MCF 10A (cell line): Measurements from ENCODE around the gene MT1M. TPM values are rescaled to one million over a fixed set of nuclear protein-coding genes. Genes with fewer than 3 reads are reported as not detected.
A peak's percentile ranks its signal among the peaks of the same experiment; 100 is the strongest.

ENCODE experiments used
- BruUV-seq: library from RNA; stranded (reverse); fragments of 400-500 nt; replicated peaks from 2 replicates; lab custom pipeline; 2021; lab: Mats Ljungman, UMichigan
- CTCF ChIA-PET: fragments of 300-600 bp; sonication (Branson Sonifier 250); formaldehyde crosslinking; extraction: SDS; loops from one replicate; lab custom pipeline; 2021; ENCODE audit warnings: antibody characterized with exemption, inconsistent platforms; lab: Yijun Ruan, JAX
- POLR2A ChIA-PET: fragments of 300-600, 350-650 bp; sonication (Branson Sonifier 250); formaldehyde crosslinking; extraction: SDS; loops from one replicate; lab custom pipeline; 2020; ENCODE audit warnings: antibody characterized with exemption, inconsistent platforms; lab: Yijun Ruan, JAX
- DNase-seq: peaks from one replicate; pipeline ENCODE4 v3.0.0-alpha.2; 2018; ENCODE audit not compliant: unreplicated experiment
- H3K27ac Mint-ChIP-seq: one replicate; pipeline ENCODE4 v1.8.0; 2022; ENCODE audit warnings: mild to moderate bottlenecking, low read depth, mixed read lengths; ENCODE audit not compliant: unreplicated experiment
- H3K27me3 Mint-ChIP-seq: one replicate; pipeline ENCODE4 v1.8.0; 2022; ENCODE audit warnings: mixed read lengths; ENCODE audit not compliant: insufficient read depth, unreplicated experiment
- H3K36me3 Mint-ChIP-seq: one replicate; pipeline ENCODE4 v1.8.0; 2022; ENCODE audit warnings: mild to moderate bottlenecking, moderate library complexity, mixed read lengths; ENCODE audit not compliant: insufficient read depth, unreplicated experiment
- H3K4me1 Mint-ChIP-seq: one replicate; pipeline ENCODE4 v1.8.0; 2022; ENCODE audit warnings: mixed read lengths; ENCODE audit not compliant: insufficient read depth, unreplicated experiment
- H3K4me3 Mint-ChIP-seq: one replicate; pipeline ENCODE4 v1.8.0; 2022; ENCODE audit warnings: mild to moderate bottlenecking, moderate library complexity, mixed read lengths; ENCODE audit not compliant: unreplicated experiment
- H3K9me3 Mint-ChIP-seq: one replicate; pipeline ENCODE4 v1.8.0; 2022; ENCODE audit warnings: mixed read lengths; ENCODE audit not compliant: unreplicated experiment
- intact Hi-C: fragments of 100-400 bp; cut with micrococcal nuclease; formaldehyde crosslinking; loops from 2 replicates; pipeline ENCODE4 v1.14.1; 2022
- total RNA-seq: library from RNA; stranded (reverse); gene quantifications from 2 replicates; pipeline ENCODE4 v1.2.3, GENCODE V29; 2022
- TF ChIP-seq, protein P1 (sequence below): fragments of 200-600 bp; IDR thresholded peaks from one replicate; pipeline ENCODE4 v1.8.0; 2022; ENCODE audit warnings: antibody characterized with exemption, mild to moderate bottlenecking; ENCODE audit not compliant: unreplicated experiment

MT1M gene
- total RNA-seq, 1 experiment from 2014 or later, result not detected

DNA sequence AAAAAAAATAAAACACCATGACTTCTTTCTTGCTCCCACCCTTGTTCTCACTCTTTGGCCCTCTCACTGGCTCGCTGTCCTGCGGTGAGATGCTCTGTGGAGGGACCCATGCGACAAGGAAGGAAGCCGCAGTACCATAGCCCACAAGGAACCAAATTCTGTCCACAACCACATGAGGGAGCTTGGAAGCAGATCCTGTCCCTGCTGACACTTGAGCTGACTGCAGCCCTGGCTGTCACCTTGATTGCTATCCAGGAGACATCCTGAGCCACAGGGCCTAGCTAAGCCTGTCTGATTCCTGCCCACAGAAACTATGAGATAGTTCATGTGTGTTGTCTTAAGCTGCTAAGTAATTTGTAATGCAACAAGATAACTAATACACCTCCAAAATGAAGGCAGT lies 28.9 kb upstream of the MT1M start:
- no peaks in the 10 kb centered on the region for H3K9me3 Mint-ChIP-seq
- ChIA-PET POLR2A (interaction anchor here (0.6 to 15.3 kb wide), 8 partner anchors 9 to 99 kb away, joined by 3 to 1404 read pairs (median 6); partner anchors contain the start of genes BBS2, MT1E and MT1X), CTCF (interaction anchor here (0.6 to 7.2 kb wide), 21 partner anchors 9 to 1227 kb away, joined by 3 to 105 read pairs (median 6); partner anchors contain the start of genes MT1E and MT1X)

DNA sequence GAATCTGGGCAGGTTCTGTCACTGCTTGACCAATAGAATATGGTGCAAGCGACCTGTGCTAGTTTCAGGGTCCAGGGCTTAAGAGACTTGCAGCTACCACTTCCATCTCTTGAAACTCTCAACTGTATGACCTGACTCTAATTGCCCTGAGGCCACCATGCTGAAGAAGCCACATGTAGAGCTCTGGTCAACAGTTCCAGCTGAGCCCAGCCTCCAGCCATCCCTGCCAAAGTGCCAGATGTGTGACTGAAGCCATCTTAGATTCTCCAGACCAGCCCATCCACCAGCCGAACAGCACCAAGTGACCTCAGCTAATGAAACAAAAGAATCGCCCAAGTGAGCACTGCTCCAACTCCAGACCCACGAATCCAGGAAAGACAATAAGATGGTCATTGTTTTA lies 27.5 kb upstream of the MT1M start:
- no TSS peak for BruUV-seq
- no peak for DNase-seq
- ChIA-PET CTCF (interaction anchor here (0.6 to 7.2 kb wide), 14 partner anchors 20 to 313 kb away, joined by 3 to 105 read pairs (median 6); partner anchors contain the start of genes MT1E and MT1X), POLR2A (interaction anchor here (0.6 to 15.3 kb wide), 11 partner anchors 10 to 204 kb away, joined by 3 to 1404 read pairs (median 23); partner anchors contain the start of genes BBS2, MT1B, MT1E and MT1X)
- TF ChIP-seq, protein P1, sequence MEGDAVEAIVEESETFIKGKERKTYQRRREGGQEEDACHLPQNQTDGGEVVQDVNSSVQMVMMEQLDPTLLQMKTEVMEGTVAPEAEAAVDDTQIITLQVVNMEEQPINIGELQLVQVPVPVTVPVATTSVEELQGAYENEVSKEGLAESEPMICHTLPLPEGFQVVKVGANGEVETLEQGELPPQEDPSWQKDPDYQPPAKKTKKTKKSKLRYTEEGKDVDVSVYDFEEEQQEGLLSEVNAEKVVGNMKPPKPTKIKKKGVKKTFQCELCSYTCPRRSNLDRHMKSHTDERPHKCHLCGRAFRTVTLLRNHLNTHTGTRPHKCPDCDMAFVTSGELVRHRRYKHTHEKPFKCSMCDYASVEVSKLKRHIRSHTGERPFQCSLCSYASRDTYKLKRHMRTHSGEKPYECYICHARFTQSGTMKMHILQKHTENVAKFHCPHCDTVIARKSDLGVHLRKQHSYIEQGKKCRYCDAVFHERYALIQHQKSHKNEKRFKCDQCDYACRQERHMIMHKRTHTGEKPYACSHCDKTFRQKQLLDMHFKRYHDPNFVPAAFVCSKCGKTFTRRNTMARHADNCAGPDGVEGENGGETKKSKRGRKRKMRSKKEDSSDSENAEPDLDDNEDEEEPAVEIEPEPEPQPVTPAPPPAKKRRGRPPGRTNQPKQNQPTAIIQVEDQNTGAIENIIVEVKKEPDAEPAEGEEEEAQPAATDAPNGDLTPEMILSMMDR, result no peak
- Mint-ChIP-seq H3K4me1 (peaks cover 41% of the 10 kb centered on the region), H3K36me3 (peaks cover 7% of the 10 kb centered on the region), H3K27me3 (no peaks in the 10 kb centered on the region), H3K4me3 (no peak overlapping the region), H3K27ac (peak overlapping the region; percentile 99), H3K9me3 (no peaks in the 10 kb centered on the region)
- intact Hi-C loops, result loop anchor here (5.0 kb wide), 1 partner anchor 37 kb away; no protein-coding TSS in a partner anchor

More for the DNA sequence above, 28.9 kb upstream of the MT1M start:
- Mint-ChIP-seq H3K27me3 (no peaks in the 10 kb centered on the region), H3K27ac (peak overlapping the region; percentile 63), H3K4me1 (peaks cover 40% of the 10 kb centered on the region), H3K36me3 (no peaks in the 10 kb centered on the region), H3K4me3 (no peak overlapping the region)
- BruUV-seq, result no TSS peak
- TF ChIP-seq, protein P1, result peak; percentile 39
- intact Hi-C loops, result no loop called here
- DNase-seq, result peak; percentile 59

DNA sequence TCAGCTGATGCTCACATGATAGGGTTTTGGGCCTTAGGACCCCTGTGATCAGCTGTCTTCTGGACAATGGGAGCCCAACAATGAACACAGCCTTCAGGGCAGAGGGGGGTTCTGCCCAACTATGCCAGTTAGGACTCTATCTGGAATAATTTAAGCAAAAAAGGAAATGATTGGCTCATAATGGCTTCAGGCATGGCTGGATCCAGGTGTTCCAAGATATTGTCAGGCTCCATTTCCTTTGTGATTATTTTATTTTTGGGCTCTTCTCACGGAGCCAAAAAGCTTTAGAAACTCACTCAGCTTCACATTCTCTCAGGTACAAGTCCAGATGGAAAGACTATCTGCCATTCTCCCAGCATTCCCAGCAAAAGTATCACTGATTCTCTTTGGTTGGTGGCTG lies 27.0 kb upstream of the MT1M start:
- POLR2A ChIA-PET, result interaction anchor here (0.6 to 15.3 kb wide), 14 partner anchors 9 to 154 kb away, joined by 3 to 1404 read pairs (median 10); partner anchors contain the start of genes BBS2, MT1B, MT1E and MT1X
- CTCF ChIA-PET, result interaction anchor here (0.6 to 7.2 kb wide), 14 partner anchors 14 to 104 kb away, joined by 3 to 105 read pairs (median 6); partner anchors contain the start of genes MT1E and MT1X
- BruUV-seq, result no TSS peak
- TF ChIP-seq, protein P1, result no peak
- peaks cover 41% of the 10 kb centered on the region for H3K4me1 Mint-ChIP-seq
- intact Hi-C loops, result loop anchor here (5.0 kb wide), 1 partner anchor 37 kb away; no protein-coding TSS in a partner anchor
- no peaks in the 10 kb centered on the region for H3K9me3 Mint-ChIP-seq
- peaks cover 7% of the 10 kb centered on the region for H3K36me3 Mint-ChIP-seq
- H3K27me3 Mint-ChIP-seq, result no peaks in the 10 kb centered on the region
- DNase-seq, result no peak
- H3K27ac Mint-ChIP-seq, result peak overlapping the region; percentile 99
- H3K4me3 Mint-ChIP-seq, result peak overlapping the region; percentile 93

DNA sequence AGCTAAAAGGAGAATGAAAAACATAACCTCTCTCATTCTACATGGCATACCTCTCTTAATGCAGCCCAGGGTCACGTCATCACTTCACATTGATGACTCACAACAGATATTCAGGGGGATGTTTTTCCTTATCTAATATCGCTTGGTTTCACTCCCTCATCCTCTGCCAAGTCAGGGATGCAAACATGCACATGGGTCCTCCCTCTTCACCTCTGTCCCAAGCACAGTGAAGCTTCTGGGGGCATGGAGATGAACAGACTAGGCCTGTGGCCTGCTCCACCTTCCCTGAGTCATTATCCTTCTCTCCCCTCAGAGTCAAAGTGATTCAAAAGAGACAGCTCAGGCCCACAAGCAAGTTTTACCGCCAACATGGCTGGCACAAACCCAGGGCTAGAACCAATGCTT lies 26.4 kb upstream of the MT1M start:
- POLR2A ChIA-PET, result interaction anchor here (0.6 to 15.3 kb wide), 31 partner anchors 9 to 580 kb away, joined by 3 to 1404 read pairs (median 7); partner anchors contain the start of genes BBS2, MT1B, MT1E and MT1F

More for the DNA sequence above, 26.4 kb upstream of the MT1M start:
- H3K27me3 Mint-ChIP-seq, result no peaks in the 10 kb centered on the region
- H3K9me3 Mint-ChIP-seq, result no peaks in the 10 kb centered on the region
- H3K27ac Mint-ChIP-seq, result peak overlapping the region; percentile 99
- peaks cover 44% of the 10 kb centered on the region for H3K4me1 Mint-ChIP-seq
- BruUV-seq, result no TSS peak
- TF ChIP-seq, protein P1, result no peak
- DNase-seq, result peak; percentile 90
- intact Hi-C loops, result loop anchor here (1.0 to 5.0 kb wide), 2 partner anchors 36 to 96 kb away; no protein-coding TSS in a partner anchor
- CTCF ChIA-PET, result interaction anchor here (0.9 to 7.2 kb wide), 11 partner anchors 14 to 104 kb away, joined by 3 to 105 read pairs (median 9); partner anchors contain the start of gene MT1E
- H3K4me3 Mint-ChIP-seq, result peak overlapping the region; percentile 93
- peaks cover 7% of the 10 kb centered on the region for H3K36me3 Mint-ChIP-seq
